ENCODE measurements around the gene SEM1.
"Not testable (repeated sequence)": the region's sequence is repeated elsewhere in the genome, so short reads cannot be mapped to it uniquely, and the experiment has no call there.

Gene SEM1

DNA sequence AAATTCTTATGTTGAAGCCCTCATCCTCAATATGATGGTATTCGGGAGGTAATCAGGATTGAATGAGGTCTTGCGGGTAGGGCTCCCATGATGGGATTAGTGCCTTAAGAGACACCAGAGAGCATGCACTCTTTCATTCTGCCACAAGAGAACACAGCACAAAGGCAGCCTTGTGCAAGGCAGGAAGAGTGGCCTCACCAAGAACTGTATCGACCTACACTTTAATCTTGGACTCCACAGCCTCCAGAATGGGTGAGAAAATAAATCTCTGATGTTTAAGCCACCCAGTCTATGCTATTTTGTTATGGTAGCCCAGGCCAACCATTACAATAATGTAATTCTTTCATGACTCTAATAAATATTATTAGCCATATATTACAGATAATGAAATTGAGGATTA, 8.4 kb downstream of the SEM1 start:
- DNase-seq (ENCODE audit: low spot score) (no peak), FAIRE-seq (no peak)

- FAIRE-seq (no peak), DNase-seq (ENCODE audit: low spot score) (no peak)
These were observed 9.1 kb downstream of the SEM1 start for GRCh38 chr7:96700516-96700915.

DNA sequence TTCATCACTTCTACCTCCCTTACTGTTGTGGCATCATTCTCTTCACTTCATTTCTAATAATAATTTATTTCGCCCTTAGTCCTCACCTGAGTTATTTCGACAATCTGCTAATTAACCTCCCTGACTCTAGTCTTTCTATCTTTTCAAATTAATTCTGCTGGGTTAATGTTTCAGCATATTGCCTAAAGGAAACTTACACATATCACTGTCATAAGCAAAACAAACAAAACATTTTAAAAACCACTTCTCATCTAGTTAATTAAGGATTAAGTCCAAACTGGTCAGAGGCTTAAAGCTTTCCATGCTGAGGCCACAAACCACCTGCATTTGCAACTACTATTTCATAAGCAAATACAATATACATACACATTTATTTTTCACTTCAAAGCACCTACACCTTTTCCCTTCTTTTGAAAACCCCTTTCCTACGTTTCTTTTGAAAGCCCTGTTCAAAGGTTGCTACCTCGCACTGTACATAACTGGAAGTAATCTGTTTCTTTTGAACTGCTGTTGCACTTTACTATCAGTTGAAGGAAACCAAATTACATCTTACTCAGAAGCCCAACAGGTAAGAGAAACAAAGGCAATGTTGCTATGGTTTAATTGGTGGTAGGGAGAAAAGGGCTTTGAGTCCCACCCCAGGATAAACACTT, 10.3 kb downstream of the SEM1 start:
- FAIRE-seq (no peak), DNase-seq (ENCODE audit: low spot score) (no peak)

GRCh38 chr7:96698449-96698848, 11.2 kb downstream of the SEM1 start:
- not testable (repeated sequence) for FAIRE-seq; DNase-seq (ENCODE audit: low spot score)

DNA sequence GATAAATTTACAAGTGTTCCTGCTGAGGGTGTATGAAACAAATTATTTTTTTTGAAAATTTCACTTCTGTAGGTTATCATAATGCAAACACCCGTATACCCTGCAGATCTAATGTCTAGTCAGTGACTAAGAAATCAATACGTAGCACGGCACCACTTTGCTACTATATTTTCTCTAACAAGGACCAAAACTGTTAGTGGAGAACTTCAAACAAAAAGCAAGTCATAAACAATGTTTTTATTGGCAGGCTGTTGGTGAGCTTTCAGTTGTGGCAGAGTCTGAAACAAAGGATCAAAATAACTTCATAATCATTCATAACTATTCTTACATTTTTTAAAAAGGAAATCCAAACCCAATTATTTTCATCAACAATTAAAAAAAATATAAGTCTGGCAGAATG, 11.8 kb downstream of the SEM1 start:
- no peak for FAIRE-seq

GRCh38 chr7:96695581-96695980, 14.1 kb downstream of the SEM1 start:
- no peak for DNase-seq (ENCODE audit: low spot score)
- FAIRE-seq = no peak

More for the DNA sequence above, 11.8 kb downstream of the SEM1 start:
- DNase-seq (ENCODE audit: low spot score) = no peak

GRCh38 chr7:96694082-96694481, 15.6 kb downstream of the SEM1 start:
- DNase-seq (ENCODE audit: low spot score) = no peak
- no peak for FAIRE-seq

GRCh38 chr7:96691702-96692101, 17.9 kb downstream of the SEM1 start:
- DNase-seq (ENCODE audit: low spot score) (no peak), FAIRE-seq (no peak)

DNA sequence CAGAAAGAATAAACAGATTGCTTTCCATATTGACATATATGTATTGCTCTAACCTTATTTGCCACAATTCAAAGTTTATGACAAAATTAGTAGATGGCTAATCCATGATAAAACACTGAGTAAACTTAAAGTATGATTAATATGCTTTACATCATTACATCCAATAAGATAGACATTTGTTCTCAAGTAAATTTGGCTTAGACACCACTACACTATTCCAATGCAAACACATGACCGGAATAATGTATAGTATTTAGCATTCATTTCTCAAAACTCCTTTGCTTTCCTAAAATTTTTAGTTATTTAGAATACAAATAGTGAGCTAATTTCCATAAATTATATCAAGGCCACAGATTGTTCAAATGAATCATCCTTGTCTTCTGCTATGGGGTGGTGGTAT, 20.2 kb downstream of the SEM1 start:
- DNase-seq (ENCODE audit: low spot score) = no peak
- no peak for FAIRE-seq

DNA sequence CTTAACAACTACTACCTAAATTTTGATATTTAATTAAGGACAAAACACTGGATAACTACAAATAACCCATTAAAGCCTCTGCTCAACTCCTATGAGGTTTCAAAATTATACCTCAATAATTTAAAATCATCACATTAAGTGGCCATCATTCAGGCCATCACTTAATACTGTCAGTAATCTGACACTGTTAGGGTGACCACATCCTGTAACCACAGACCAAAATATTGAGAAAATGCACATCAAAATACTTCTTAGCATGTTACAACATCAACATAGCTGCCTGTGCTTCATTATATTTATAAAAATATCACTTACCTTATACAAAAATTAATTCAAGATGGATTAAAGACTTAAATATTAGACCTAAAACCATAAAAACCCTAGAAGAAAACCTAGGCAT, 23.3 kb downstream of the SEM1 start:
- DNase-seq (ENCODE audit: low spot score) (no peak), FAIRE-seq (no peak)

DNA sequence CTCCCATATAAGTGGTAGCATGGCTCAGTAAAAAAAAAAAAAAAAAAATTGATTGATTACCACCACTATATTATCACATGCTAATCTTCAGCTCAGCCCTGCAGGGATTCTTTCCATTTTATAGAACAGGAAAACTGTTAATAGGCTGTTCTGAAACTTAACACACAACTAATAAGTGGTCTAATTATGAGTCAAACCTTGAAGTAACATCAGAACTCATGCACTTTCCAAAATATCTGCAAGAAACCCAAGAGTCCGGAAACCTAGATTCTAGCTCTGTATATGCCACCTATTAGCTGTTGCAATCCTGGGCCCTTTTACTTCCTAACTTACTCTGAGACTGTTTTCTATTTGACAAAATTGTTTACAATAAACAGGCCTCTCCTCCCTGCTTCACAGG, 23.9 kb downstream of the SEM1 start:
- FAIRE-seq = no peak

GRCh38 chr7:96685353-96685752, 24.3 kb downstream of the SEM1 start:
- no peak for DNase-seq (ENCODE audit: low spot score)
- FAIRE-seq = no peak

More for the DNA sequence above, 23.9 kb downstream of the SEM1 start:
- no peak for DNase-seq (ENCODE audit: low spot score)

DNA sequence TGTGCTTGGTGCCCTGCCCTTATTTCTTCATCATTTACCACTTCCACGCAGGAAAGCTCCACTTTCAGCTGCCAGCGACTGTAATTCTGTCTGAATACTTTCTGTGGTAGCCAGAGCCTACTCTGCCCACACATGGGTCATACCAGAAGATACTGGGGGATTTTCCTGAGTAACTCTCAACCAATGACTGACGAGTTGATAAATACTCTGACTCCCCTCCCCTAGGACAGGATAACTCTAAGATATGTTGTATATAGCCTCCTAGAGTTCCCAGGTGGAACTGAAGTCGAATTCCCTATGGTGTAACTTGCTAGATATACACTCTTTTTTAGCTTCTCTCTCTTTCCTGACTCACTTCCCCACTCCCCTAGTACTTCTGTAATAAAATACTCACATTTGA, 29.8 kb downstream of the SEM1 start:
- FAIRE-seq = no peak
- DNase-seq (ENCODE audit: low spot score) = no peak

DNA sequence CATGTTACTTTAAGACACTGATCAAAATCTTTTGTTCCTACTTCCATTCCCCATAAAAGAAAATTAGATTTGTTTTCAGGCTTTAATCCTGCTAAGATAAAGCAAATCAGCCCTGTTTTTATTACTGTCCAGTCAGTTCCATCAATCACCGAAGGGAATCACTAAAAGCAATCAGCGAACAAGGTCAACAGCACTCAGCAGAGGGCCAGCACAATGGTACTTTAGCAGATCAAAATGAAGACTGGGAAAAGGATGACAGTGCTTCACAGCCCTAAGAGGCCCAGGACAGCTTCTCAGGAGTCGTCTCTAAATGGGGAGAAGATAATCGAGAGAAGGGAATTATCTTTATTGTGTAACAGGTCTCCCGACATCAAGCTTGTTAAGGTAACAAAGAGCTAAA, 32.7 kb downstream of the SEM1 start:
- DNase-seq (ENCODE audit: low spot score) (no peak), FAIRE-seq (no peak)

- FAIRE-seq = no peak
- DNase-seq (ENCODE audit: low spot score) = no peak
These were observed 34.1 kb downstream of the SEM1 start for GRCh38 chr7:96675548-96675947.

DNA sequence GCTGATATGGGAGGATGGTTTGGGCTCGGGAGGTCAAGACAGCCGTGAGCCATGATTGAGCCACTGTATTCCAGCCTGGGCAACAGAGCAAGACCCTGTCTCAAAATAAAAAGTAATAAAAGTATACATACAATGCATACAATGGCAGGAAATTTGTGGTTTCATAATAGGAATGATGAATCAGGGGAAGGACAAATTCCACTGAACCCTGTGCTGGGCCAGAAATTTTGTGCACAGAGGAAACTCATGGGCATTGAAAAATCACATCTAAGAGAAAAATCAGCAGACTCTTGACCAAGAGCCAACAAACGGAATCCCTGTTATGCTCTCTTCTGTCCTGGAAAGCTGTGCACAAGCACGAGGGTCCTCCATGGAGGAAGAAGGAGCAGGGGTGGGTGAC, 35.1 kb downstream of the SEM1 start:
- no peak for FAIRE-seq
- no peak for DNase-seq (ENCODE audit: low spot score)

DNA sequence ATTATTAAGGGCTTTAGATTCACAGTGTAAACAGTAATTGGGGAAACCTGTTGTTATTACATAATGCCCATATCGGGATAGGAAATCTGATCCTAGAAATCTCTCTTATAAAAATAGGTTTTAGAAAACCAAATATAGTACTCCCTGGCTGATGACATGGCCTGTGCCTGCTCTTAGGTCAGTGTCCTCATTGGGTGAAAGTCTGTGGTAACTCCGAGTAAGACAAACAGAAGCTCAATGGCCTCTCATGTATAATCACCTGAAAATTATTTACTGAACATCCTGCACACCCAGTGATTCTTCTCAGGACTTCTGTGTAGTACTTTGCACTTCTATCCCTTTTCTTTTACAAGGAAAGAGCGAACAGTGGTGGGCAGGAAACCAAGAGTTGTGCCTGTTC, 37.8 kb downstream of the SEM1 start:
- DNase-seq (ENCODE audit: low spot score) = no peak
- FAIRE-seq = no peak

GRCh38 chr7:96670338-96671289, 39.0 kb downstream of the SEM1 start:
- DNase-seq (ENCODE audit: low spot score) (no peak), FAIRE-seq (no peak)

DNA sequence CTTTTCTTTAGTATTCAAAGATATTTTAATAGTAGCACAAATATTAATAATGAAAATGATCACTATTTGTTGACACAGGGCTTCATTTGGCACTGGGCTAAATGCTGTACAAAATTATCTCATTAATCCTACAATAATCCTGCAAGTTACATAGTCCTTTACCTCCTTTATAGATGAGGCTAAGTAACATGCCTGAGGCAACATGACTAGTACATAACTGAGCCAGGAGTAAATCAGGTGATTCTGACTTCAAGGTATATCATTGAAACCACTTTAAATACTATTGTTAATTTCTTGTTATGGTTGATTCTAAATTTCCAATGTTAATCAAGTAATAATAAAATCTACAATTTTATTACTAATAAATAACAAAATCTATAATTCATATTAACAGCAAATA, 39.8 kb downstream of the SEM1 start:
- DNase-seq (ENCODE audit: low spot score) (no peak), FAIRE-seq (peak; percentile 32)

DNA sequence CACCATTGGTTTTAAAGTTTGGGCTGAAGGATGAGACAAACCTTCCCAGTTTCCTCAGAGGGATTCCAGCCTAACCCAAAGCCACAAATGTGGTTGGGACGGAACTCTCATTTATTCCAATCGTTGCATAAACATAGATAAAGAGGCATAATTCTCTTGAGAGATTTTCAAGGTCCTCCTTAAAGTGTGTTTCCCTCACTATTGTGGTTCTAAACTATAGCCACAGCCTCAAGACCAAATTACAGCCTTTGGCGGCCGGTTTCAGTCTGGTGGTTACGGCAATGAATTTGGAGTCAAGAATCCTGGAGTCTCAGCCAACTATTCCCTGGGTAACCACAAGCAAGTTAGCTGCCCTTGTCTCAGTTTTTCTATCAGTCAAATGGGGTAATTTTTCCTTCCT, 42.6 kb downstream of the SEM1 start:
- peak; percentile 91 for FAIRE-seq

DNA sequence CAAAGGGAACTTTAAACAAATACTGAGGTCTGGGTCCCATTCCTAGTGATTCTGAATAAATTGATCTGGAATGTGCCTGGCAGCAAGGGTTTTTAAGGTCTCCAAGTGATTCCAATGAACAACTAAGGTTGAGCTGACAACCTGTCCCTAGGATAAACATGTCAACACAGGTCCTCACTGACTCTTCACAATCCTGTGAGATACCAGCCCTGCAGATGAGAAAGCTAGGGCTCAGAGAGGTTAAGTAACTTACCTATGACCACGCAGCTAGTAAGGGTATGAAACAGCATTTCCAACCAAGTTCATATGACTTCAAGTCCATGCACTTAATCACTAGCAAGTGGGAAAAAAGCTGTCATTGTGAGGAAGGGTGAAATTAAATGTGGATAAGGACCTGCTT, 44.0 kb downstream of the SEM1 start:
- no peak for FAIRE-seq
- no peak for DNase-seq (ENCODE audit: low spot score)

More for the DNA sequence above, 42.6 kb downstream of the SEM1 start:
- peak; percentile 73 for DNase-seq (ENCODE audit: low spot score)

DNA sequence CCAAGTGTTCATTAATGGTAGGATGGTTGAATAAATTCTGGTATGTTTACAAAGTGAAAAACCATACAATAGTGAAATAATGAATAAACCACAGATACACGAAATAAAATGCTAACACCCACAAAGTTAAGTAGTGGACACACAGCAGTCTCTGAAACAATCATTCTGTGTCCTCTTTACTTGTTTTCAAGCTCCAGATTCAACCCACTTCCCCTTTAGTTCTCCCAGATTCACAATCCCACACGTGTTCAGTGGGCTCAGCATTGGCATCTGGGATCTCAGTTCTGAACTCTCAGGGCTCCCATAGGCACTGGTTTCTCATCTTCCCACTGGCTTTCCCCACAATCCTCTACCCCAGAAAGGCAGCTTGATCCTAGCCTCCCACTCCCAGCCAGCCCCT, 44.9 kb downstream of the SEM1 start:
- DNase-seq (ENCODE audit: low spot score) = no peak
- FAIRE-seq = no peak

All from RCC 7860 (cell line).